Liver (tissue), 9 donors: ENCODE measurements around the gene INHBC. TPM values are rescaled to one million over a fixed set of nuclear protein-coding genes. Genes with fewer than 3 reads are reported as not detected.

ENCODE experiments used
- DNase-seq: peaks from one replicate; pipeline ENCODE4 v3.0.0-alpha.2; 2017; ENCODE audit warnings: low spot score
- H3K27ac ChIP-seq, 2 donors: one replicate each; pipeline ENCODE4 v1.7.0; 2013; ENCODE audit warnings: inconsistent platforms in 2 of 2, low read length in 2 of 2, control low read depth in 1 of 2, low read depth in 1 of 2, mild to moderate bottlenecking in 1 of 2
- H3K27me3 ChIP-seq, 4 donors: one replicate each; pipeline versions ENCODE4 v1.6.1 to v1.7.0; 2013; ENCODE audit warnings: low read length in 3 of 4, inconsistent platforms in 1 of 4, mild to moderate bottlenecking in 1 of 4, moderate library complexity in 1 of 4; ENCODE audit not compliant: control insufficient read depth in 4 of 4, insufficient read depth in 4 of 4
- H3K36me3 ChIP-seq, 4 donors: one replicate each; pipeline versions ENCODE4 v1.6.1 to v1.7.0; 2013; ENCODE audit warnings: low read length in 3 of 4, mild to moderate bottlenecking in 3 of 4, low read depth in 1 of 4, moderate library complexity in 1 of 4; ENCODE audit not compliant: control insufficient read depth in 4 of 4, insufficient read depth in 3 of 4
- H3K4me1 ChIP-seq, 4 donors: one replicate each; pipeline versions ENCODE4 v1.6.1 to v1.7.0; 2013; ENCODE audit warnings: low read length in 3 of 4, mild to moderate bottlenecking in 3 of 4, moderate library complexity in 1 of 4; ENCODE audit not compliant: control insufficient read depth in 4 of 4, insufficient read depth in 4 of 4
- H3K4me3 ChIP-seq, 3 donors: one replicate each; pipeline versions ENCODE4 v1.6.1 to v1.7.0; 2013; ENCODE audit warnings: low read length in 3 of 3, control low read depth in 1 of 3, low read depth in 1 of 3, mild to moderate bottlenecking in 1 of 3
- H3K9ac ChIP-seq, 2 donors: one replicate each; pipeline ENCODE4 v1.7.0; 2013; ENCODE audit warnings: low read length in 2 of 2, mild to moderate bottlenecking in 2 of 2, moderate library complexity in 2 of 2, control low read depth in 1 of 2, low read depth in 1 of 2
- H3K9me3 ChIP-seq, 4 donors: one replicate each; pipeline versions ENCODE4 v1.6.1 to v1.7.0; 2013; ENCODE audit warnings: low read length in 3 of 4; ENCODE audit not compliant: control insufficient read depth in 4 of 4
- CTCF ChIP-seq: fragments of 150-350 bp; IDR thresholded peaks from 2 replicates; pipeline ENCODE4 v1.5.1; 2017; ENCODE audit warnings: improper control_type of control experiment, low read depth, low read length; ENCODE audit not compliant: missing input control
- EGR1 ChIP-seq, 2 donors: IDR thresholded peaks; 2 replicates each; pipeline ENCODE4 v1.6.1; 2016 to 2018; ENCODE audit warnings: antibody characterized with exemption in 2 of 2, low read depth in 2 of 2
- FOXA1 ChIP-seq: IDR thresholded peaks from 2 replicates; pipeline ENCODE4 v1.6.1; 2016; ENCODE audit warnings: antibody characterized with exemption
- FOXA2 ChIP-seq: IDR thresholded peaks from 2 replicates; pipeline ENCODE4 v1.6.1; 2016; ENCODE audit warnings: antibody characterized with exemption
- GABPA ChIP-seq, 2 donors: IDR thresholded peaks in 1 of 2; conservative IDR thresholded peaks in 1 of 2; 2 replicates each; pipeline ENCODE4 v1.6.1; 2016; ENCODE audit warnings: antibody characterized with exemption in 2 of 2, mild to moderate bottlenecking in 1 of 2, moderate library complexity in 1 of 2
- HNF4A ChIP-seq, 2 donors: conservative IDR thresholded peaks; 2 replicates each; pipeline ENCODE4 v1.6.1; 2016; ENCODE audit warnings: antibody characterized with exemption in 2 of 2, mild to moderate bottlenecking in 2 of 2
- HNF4G ChIP-seq: IDR thresholded peaks from 2 replicates; pipeline ENCODE4 v1.6.1; 2016; ENCODE audit warnings: antibody characterized with exemption
- JUND ChIP-seq, 2 donors: IDR thresholded peaks; 2 replicates each; pipeline ENCODE4 v1.6.1; 2016; ENCODE audit warnings: antibody characterized with exemption in 2 of 2
- MAX ChIP-seq: IDR thresholded peaks from 2 replicates; pipeline ENCODE4 v1.6.1; 2016; ENCODE audit warnings: antibody characterized with exemption
- NR2F2 ChIP-seq: IDR thresholded peaks from 2 replicates; pipeline ENCODE4 v1.6.1; 2016; ENCODE audit warnings: antibody characterized with exemption
- RAD21 ChIP-seq, 2 donors: IDR thresholded peaks; 2 replicates each; pipeline ENCODE4 v1.6.1; 2016; ENCODE audit warnings: antibody characterized with exemption in 2 of 2, mild to moderate bottlenecking in 2 of 2
- REST ChIP-seq: IDR thresholded peaks from 2 replicates; pipeline ENCODE4 v1.6.1; 2016; ENCODE audit warnings: antibody characterized with exemption, mild to moderate bottlenecking
- RXRA ChIP-seq, 2 donors: IDR thresholded peaks; 2 replicates each; pipeline ENCODE4 v1.6.1; 2017 to 2018; ENCODE audit warnings: antibody characterized with exemption in 2 of 2, mild to moderate bottlenecking in 1 of 2
- SP1 ChIP-seq: IDR thresholded peaks from 2 replicates; pipeline ENCODE4 v1.6.1; 2018; ENCODE audit warnings: antibody characterized with exemption, mild to moderate bottlenecking
- TAF1 ChIP-seq: conservative IDR thresholded peaks from 2 replicates; pipeline ENCODE4 v1.6.1; 2016; ENCODE audit warnings: antibody characterized with exemption, mild to moderate bottlenecking
- YY1 ChIP-seq: IDR thresholded peaks from 2 replicates; pipeline ENCODE4 v1.6.1; 2016; ENCODE audit warnings: antibody characterized with exemption, mild to moderate bottlenecking
- WGBS: extraction: QIAGEN DNeasy Blood & Tissue Kit; methylation state at CpG from one replicate; pipeline ENCODE4 v1.1.7; 2013; 5-methylcytosine and 5-hydroxymethylcytosine counted together
- polyA plus RNA-seq, 2 donors: library from polyadenylated mRNA; stranded (reverse) in 1 of 2; unstranded in 1 of 2; fragments of 200-250 nt in 1 of 2; fragments of >200 nt in 1 of 2; fragmentation: Nextera tagmentation in 1 of 2; extraction: Ambion mirVana in 1 of 2; gene quantifications; one replicate each; pipeline versions ENCODE4 v1.2.1 to v1.2.3, GENCODE V29; 2013 to 2015
- total RNA-seq, 2 donors: library from RNA; depleted of rRNA; stranded (reverse); fragments of >200 nt; gene quantifications; one replicate each; pipeline ENCODE4 v1.2.3, GENCODE V29; 2014
- TF ChIP-seq, protein P1 (sequence below): IDR thresholded peaks from 2 replicates; pipeline ENCODE4 v1.6.1; 2016; ENCODE audit warnings: antibody characterized with exemption
- TF ChIP-seq, protein P2 (sequence below): IDR thresholded peaks from 2 replicates; pipeline ENCODE4 v1.6.1; 2016; ENCODE audit warnings: antibody characterized with exemption
- donor health status: healthy.
- donor health status: healthy.
- donor health status: healthy.
- donor health status: healthy.
- donor health status: healthy.

The INHBC gene
- total and polyA plus RNA-seq, 4 donors = 2.8 to 134 (median 86.7) TPM

DNA sequence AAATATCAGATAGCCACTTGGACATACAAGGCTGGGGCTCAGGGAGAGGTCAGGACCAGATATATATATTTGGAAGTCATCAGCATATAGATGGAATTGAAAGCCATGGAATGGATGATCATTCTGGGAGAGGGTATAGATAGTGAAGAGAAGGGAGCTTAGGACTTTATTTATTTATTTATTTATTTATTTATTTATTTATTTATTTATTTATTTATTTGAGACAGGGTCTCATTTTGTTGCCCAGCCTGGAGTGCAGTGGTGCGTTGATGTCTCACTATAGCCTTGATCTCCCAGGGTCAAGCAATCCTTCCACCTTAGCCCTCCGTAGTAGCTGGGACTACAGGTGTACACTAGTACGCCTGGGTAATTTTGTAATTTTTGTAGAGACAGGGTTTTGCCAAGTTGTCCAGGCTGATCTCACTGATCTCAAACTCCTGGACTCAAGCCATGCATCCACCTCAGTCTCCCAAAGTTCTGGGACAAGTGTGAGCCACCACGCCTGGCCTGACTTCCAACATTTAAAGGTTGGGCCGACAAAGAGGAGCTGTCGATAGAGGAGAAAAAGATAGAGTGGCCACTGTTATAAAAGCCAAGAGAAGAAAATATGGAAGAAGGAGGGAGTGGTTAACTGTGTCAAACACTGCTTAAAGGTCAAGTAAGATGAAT, 11.8 kb downstream of the INHBC start (continued):
- no peak for TF ChIP-seq CTCF

DNA sequence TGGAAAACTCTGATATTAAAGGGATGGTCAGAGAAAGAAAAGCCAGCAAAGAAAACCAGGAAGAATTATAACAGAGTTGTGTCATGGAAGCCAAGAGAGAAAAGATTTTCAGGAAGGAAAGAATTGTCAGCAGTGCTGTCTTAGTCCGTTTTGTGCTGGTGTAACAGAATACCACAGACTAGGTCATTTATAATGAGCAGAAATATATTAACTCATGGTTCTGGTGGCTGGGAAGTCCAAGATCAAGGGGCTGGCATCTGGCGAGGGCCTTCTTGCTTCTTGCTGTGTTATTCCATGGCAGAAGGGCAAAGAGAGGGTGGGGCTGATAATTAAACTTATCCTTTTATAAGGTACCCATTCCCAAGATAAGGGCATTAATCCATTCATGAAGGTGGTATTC, 14.1 kb downstream of the INHBC start:
- Histone ChIP-seq H3K27ac (peak overlapping the region; percentile 79 to 96), H3K4me3 (no peak overlapping the region), H3K4me1 (peaks cover 11 to 57% (median 37%) of the 10 kb centered on the region in 4 donors), H3K36me3 (peaks cover 0 to 7% (median 4%) of the 10 kb centered on the region in 4 donors), H3K27me3 (no peaks in the 10 kb centered on the region), H3K9ac (no peak overlapping the region), H3K9me3 (no peaks in the 10 kb centered on the region)
- WGBS = 86% methylated on average over 2 of the region's 2 CpGs
- DNase-seq = no peak
- no peak for TF ChIP-seq HNF4G
- no peak for TF ChIP-seq HNF4A (conservative IDR thresholded peaks at IDR 0.05)
- no peak for TF ChIP-seq MAX
- TF ChIP-seq, protein P1, sequence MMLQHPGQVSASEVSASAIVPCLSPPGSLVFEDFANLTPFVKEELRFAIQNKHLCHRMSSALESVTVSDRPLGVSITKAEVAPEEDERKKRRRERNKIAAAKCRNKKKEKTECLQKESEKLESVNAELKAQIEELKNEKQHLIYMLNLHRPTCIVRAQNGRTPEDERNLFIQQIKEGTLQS = no peak
- no peak for TF ChIP-seq REST
- TF ChIP-seq, protein P2, sequence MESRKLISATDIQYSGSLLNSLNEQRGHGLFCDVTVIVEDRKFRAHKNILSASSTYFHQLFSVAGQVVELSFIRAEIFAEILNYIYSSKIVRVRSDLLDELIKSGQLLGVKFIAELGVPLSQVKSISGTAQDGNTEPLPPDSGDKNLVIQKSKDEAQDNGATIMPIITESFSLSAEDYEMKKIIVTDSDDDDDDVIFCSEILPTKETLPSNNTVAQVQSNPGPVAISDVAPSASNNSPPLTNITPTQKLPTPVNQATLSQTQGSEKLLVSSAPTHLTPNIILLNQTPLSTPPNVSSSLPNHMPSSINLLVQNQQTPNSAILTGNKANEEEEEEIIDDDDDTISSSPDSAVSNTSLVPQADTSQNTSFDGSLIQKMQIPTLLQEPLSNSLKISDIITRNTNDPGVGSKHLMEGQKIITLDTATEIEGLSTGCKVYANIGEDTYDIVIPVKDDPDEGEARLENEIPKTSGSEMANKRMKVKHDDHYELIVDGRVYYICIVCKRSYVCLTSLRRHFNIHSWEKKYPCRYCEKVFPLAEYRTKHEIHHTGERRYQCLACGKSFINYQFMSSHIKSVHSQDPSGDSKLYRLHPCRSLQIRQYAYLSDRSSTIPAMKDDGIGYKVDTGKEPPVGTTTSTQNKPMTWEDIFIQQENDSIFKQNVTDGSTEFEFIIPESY = no peak
- TF ChIP-seq FOXA2 = no peak
- TF ChIP-seq TAF1 = no peak
- no peak for TF ChIP-seq JUND (IDR thresholded peaks at IDR 0.05)
- TF ChIP-seq RAD21 (IDR thresholded peaks at IDR 0.05) = no peak
- TF ChIP-seq EGR1 (IDR thresholded peaks at IDR 0.05; ENCODE audit: low read depth in 2 of 2) = no peak
- no peak for TF ChIP-seq NR2F2
- no peak for TF ChIP-seq FOXA1
- TF ChIP-seq GABPA (IDR thresholded peaks at IDR 0.05 in 1 of 2, conservative IDR thresholded peaks at IDR 0.05 in 1 of 2) = no peak
- no peak for TF ChIP-seq RXRA (IDR thresholded peaks at IDR 0.05)
- TF ChIP-seq SP1 = no peak
- no peak for TF ChIP-seq CTCF
- no peak for TF ChIP-seq YY1
